Smooth muscle cell (in vitro differentiated cells): ENCODE data around the gene HDAC4. TPM values are rescaled to one million over a fixed set of nuclear protein-coding genes. Genes with fewer than 3 reads are reported as not detected.

Experiments used
- DNase-seq: peaks from one replicate; lab custom pipeline; 2025; ENCODE audit not compliant: unreplicated experiment; lab: John Stamatoyannopoulos, UW
- H2AFZ ChIP-seq: fragments of 200-600 bp; sonication (generic); 2 replicates; pipeline ENCODE4 v1.6.0; 2016; ENCODE audit warnings: antibody characterized with exemption, low read depth, mild to moderate bottlenecking
- H3F3A ChIP-seq: fragments of 200-600 bp; sonication (generic); 2 replicates; pipeline ENCODE4 v1.6.0; 2017; ENCODE audit warnings: antibody characterized with exemption, low read depth
- H3K27ac ChIP-seq: fragments of 200-600 bp; sonication (generic); 2 replicates; pipeline ENCODE4 v1.5.1; 2016; ENCODE audit warnings: low read depth, mild to moderate bottlenecking
- H3K27me3 ChIP-seq: fragments of 200-600 bp; sonication (generic); 2 replicates; pipeline ENCODE4 v1.6.1; 2016; ENCODE audit warnings: low read depth, mild to moderate bottlenecking
- H3K36me3 ChIP-seq: fragments of 200-600 bp; sonication (generic); 2 replicates; pipeline ENCODE4 v1.5.1; 2016; ENCODE audit warnings: low read depth
- H3K4me1 ChIP-seq: fragments of 200-600 bp; sonication (generic); 2 replicates; pipeline ENCODE4 v1.5.1; 2016; ENCODE audit warnings: low read depth
- H3K4me2 ChIP-seq: fragments of 200-600 bp; sonication (generic); 2 replicates; pipeline ENCODE4 v1.6.0; 2016; ENCODE audit warnings: mild to moderate bottlenecking
- H3K4me3 ChIP-seq: fragments of 200-600 bp; sonication (generic); 2 replicates; pipeline ENCODE4 v1.5.1; 2016; ENCODE audit warnings: mild to moderate bottlenecking
- H3K79me2 ChIP-seq: fragments of 200-600 bp; sonication (generic); 2 replicates; pipeline ENCODE4 v1.6.0; 2016; ENCODE audit warnings: low read depth, mild to moderate bottlenecking
- H3K9ac ChIP-seq: fragments of 200-600 bp; sonication (generic); 2 replicates; pipeline ENCODE4 v1.6.0; 2016; ENCODE audit warnings: low read depth
- H3K9me3 ChIP-seq: fragments of 200-600 bp; sonication (generic); replicated peaks from 2 replicates; pipeline ENCODE4 v1.5.1; 2016; ENCODE audit warnings: low read depth
- H4K20me1 ChIP-seq: fragments of 200-600 bp; sonication (generic); 2 replicates; pipeline ENCODE4 v1.6.0; 2016; ENCODE audit warnings: low read depth
- WGBS: methylation state at CpG from one replicate; pipeline ENCODE4 v1.1.7; 2016; ENCODE audit warnings: low lambda C conversion rate; 5-methylcytosine and 5-hydroxymethylcytosine counted together
- polyA plus RNA-seq: library from polyadenylated mRNA; unstranded; fragments of >200 nt; fragmentation: Nextera tagmentation; extraction: Ambion mirVana; gene quantifications from 2 replicates; pipeline ENCODE4 v1.2.1, GENCODE V29; 2016
- total RNA-seq: library from RNA; depleted of rRNA; stranded (reverse); fragments of >200 nt; gene quantifications from 2 replicates; pipeline ENCODE4 v1.2.3, GENCODE V29; 2014
- TF ChIP-seq, protein P1 (sequence below): fragments of 200-600 bp; sonication (generic); IDR thresholded peaks from 2 replicates; pipeline ENCODE4 v1.5.1; 2017; ENCODE audit warnings: borderline replicate concordance, mild to moderate bottlenecking, antibody characterized with exemption; ENCODE audit not compliant: insufficient read depth, poor library complexity, severe bottlenecking

Gene HDAC4
- total and polyA plus RNA-seq, 2 experiments from 2014 or later = 6.2 to 35.7 TPM

DNA sequence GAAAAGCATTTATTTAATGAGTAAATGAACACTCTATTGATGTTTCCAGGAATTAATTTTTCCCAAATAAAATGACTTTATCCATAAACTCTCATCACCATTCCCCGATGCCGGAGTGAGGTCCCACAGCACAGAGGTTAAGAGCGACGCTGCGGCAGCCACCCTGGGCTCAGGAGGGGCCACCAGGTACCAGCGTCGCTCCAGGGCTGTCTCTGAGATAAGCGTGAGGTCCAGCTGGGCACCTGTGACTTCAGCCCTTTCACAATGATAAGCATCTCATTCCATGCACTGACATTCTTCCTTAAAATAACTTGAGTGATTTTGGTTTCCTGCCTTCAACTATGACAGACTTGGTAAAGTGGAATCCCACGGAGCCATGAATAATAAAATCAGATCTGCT is 370.9 kb downstream of the HDAC4 start:
- no peaks in the 10 kb centered on the region for H4K20me1 ChIP-seq
- no peak overlapping the region for H3K4me3 ChIP-seq
- no peaks in the 10 kb centered on the region for H3K36me3 ChIP-seq
- DNase-seq = no peak
- H3K79me2 ChIP-seq = no peaks in the 10 kb centered on the region
- H3K27me3 ChIP-seq = peaks cover 41% of the 10 kb centered on the region
- H3K9ac ChIP-seq = no peak overlapping the region
- H3F3A ChIP-seq = no peaks in the 10 kb centered on the region
- no peak overlapping the region for H3K27ac ChIP-seq
- no peak overlapping the region for H3K4me2 ChIP-seq
- TF ChIP-seq, protein P1, sequence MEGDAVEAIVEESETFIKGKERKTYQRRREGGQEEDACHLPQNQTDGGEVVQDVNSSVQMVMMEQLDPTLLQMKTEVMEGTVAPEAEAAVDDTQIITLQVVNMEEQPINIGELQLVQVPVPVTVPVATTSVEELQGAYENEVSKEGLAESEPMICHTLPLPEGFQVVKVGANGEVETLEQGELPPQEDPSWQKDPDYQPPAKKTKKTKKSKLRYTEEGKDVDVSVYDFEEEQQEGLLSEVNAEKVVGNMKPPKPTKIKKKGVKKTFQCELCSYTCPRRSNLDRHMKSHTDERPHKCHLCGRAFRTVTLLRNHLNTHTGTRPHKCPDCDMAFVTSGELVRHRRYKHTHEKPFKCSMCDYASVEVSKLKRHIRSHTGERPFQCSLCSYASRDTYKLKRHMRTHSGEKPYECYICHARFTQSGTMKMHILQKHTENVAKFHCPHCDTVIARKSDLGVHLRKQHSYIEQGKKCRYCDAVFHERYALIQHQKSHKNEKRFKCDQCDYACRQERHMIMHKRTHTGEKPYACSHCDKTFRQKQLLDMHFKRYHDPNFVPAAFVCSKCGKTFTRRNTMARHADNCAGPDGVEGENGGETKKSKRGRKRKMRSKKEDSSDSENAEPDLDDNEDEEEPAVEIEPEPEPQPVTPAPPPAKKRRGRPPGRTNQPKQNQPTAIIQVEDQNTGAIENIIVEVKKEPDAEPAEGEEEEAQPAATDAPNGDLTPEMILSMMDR = no peak
- no peaks in the 10 kb centered on the region for H3K4me1 ChIP-seq
- H2AFZ ChIP-seq = no peak overlapping the region
- 85% methylated on average over 9 of the region's 9 CpGs for WGBS
- H3K9me3 ChIP-seq = no peaks in the 10 kb centered on the region

DNA sequence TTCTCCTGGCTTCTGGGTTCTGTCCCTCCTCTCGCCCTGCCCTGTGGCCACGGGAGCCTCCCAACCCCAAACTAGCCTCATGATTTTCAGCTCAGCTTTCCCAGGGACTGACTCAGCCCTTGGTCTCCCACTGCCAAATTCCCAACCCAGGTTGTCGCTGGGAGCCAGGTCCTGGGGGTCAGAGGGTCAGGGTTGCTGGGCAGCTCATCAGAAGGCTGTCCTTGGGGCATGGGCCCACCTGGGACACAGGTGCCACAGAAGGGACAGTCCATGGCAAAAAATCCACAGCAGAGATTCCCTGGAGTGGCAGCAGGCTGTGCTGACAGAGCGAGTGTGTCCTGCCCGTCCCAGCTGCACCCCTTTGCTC is 372.6 kb downstream of the HDAC4 start:
- Histone ChIP-seq H3K9me3 (no peaks in the 10 kb centered on the region), H3K4me1 (no peaks in the 10 kb centered on the region), H4K20me1 (no peaks in the 10 kb centered on the region), H2AFZ (no peak overlapping the region), H3K4me3 (no peak overlapping the region), H3K9ac (no peak overlapping the region), H3K27ac (no peak overlapping the region), H3K27me3 (peaks cover 41% of the 10 kb centered on the region), H3K79me2 (no peaks in the 10 kb centered on the region), H3K36me3 (no peaks in the 10 kb centered on the region), H3F3A (no peaks in the 10 kb centered on the region), H3K4me2 (no peak overlapping the region)
- TF ChIP-seq, protein P1 = no peak
- DNase-seq = no peak
- WGBS = 95% methylated on average over 5 of the region's 5 CpGs

DNA sequence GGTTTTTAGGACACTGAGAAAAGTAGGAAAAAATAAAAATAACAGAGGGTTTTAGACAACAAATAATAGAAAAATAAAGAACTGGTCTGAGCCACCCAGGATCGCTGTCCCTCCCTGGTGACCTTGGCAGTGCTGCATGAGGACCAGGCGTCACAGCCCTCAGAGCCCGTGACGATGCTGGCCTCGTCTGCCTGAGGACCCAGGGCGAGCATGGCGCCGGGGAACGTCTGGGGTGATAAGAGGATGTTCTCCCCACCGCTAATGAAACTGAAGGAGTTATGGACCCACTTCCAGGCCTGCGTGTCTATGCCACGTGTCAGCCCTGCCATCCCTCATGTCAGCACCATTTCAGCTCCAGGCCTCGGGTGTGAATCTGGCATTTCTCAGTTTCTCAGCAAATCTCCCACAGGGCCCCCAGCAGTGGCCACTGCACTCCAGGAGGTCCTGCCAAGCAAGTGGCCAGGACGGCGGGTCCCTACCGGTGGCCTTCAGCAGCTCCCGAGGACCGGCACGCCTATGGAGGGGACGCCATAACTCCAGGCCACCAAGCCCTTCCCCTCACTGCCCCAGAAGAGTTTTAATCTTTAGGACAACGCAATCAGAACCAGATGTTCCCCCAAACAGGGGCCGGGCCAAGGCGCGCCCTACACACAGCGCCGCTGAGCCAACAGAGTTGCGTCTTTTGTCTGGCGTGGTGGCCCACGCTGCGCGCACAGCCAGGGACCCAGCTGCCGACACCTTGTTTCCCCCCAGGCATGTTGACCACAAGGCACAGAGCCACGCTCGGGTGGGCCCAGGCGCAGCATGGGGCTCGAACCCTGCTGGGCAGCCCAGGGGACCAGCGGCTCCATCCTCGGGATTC is 373.2 kb downstream of the HDAC4 start:
- H3K9me3 ChIP-seq = no peaks in the 10 kb centered on the region
- no peak for DNase-seq
- no peak overlapping the region for H2AFZ ChIP-seq
- TF ChIP-seq, protein P1 = no peak
- WGBS = 93% methylated on average over 38 of the region's 38 CpGs
- no peaks in the 10 kb centered on the region for H4K20me1 ChIP-seq
- no peak overlapping the region for H3K27ac ChIP-seq
- H3K4me1 ChIP-seq = no peaks in the 10 kb centered on the region
- H3F3A ChIP-seq = no peaks in the 10 kb centered on the region
- peaks cover 38% of the 10 kb centered on the region for H3K27me3 ChIP-seq
- H3K9ac ChIP-seq = no peak overlapping the region
- no peak overlapping the region for H3K4me2 ChIP-seq
- no peak overlapping the region for H3K4me3 ChIP-seq
- no peaks in the 10 kb centered on the region for H3K79me2 ChIP-seq
- no peaks in the 10 kb centered on the region for H3K36me3 ChIP-seq
